ENCODE results near the gene SLC9A6.

- no peak for TF ChIP-seq CTCF (IDR thresholded peaks at IDR 0.05 in 2 of 3, conservative IDR thresholded peaks at IDR 0.05 in 1 of 3; ENCODE audit: insufficient read depth in 2 of 3, low read depth in 1 of 3, low read length in 3 of 3)
- TF ChIP-seq HLTF (IDR thresholded peaks at IDR 0.05) = no peak
- TF ChIP-seq RAD21 (CRISPR knock-in tag; conservative IDR thresholded peaks at IDR 0.05 in 1 of 2, IDR thresholded peaks at IDR 0.05 in 1 of 2) = no peak
- TF ChIP-seq DACH1 (IDR thresholded peaks at IDR 0.05; ENCODE audit: partially characterized antibody) = no peak
- TF ChIP-seq PRPF4 (IDR thresholded peaks at IDR 0.05; ENCODE audit: insufficient read depth, low read depth, low read length, poor library complexity, severe bottlenecking) = no peak
- TF ChIP-seq E4F1 (CRISPR knock-in tag; IDR thresholded peaks at IDR 0.05; ENCODE audit: borderline replicate concordance) = no peak
- TF ChIP-seq PKNOX1 (IDR thresholded peaks at IDR 0.05) = no peak
- TF ChIP-seq SAP30 (IDR thresholded peaks at IDR 0.05; ENCODE audit: borderline replicate concordance, insufficient read depth, low read depth, low read length, poor library complexity, severe bottlenecking) = no peak
Observed at GRCh38 chrX:136021160-136021559, 35.9 kb downstream of the SLC9A6 start.

All from K562 (cell line).